GM12891 (cell line): ENCODE measurements around the gene RELCH.

Experiments
- PAX5 ChIP-seq: IDR thresholded peaks from 2 replicates; pipeline ENCODE4 v1.6.1; 2011; ENCODE audit warnings: low read length, moderate library complexity, mild to moderate bottlenecking; ENCODE audit not compliant: insufficient read depth, severe bottlenecking
- POLR2A ChIP-seq: IDR thresholded peaks from 2 replicates; pipeline ENCODE4 v1.6.1; 2011; ENCODE audit warnings: low read depth, low read length, control low read depth
- POLR2AphosphoS5 ChIP-seq: IDR thresholded peaks from 2 replicates; pipeline ENCODE4 v1.6.1; 2011; ENCODE audit warnings: low read depth, low read length, control low read depth
- TAF1 ChIP-seq: IDR thresholded peaks from 2 replicates; pipeline ENCODE4 v1.6.1; 2011; ENCODE audit warnings: low read depth, low read length, control low read depth

DNA sequence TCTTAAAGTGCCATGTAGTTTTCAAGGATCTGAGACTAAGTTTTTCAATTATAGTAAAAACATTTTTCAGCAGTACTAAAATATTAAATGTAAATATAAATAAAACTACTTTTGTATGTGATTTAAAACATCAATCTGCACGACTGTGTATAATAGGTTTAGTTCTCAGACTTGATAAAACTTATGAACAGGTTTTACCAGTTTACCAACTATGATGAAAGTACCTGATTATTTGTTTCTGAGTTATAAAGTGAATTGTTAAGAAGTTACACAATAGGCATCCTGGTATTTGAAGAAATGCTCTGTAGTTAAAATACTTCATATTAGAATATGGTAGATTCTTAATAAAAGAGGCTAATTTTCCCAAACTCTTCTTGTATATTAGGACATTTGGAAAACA lies 14.8 kb downstream of the RELCH start:
- TF ChIP-seq TAF1, result no peak
- no peak for TF ChIP-seq POLR2A
- no peak for TF ChIP-seq PAX5
- TF ChIP-seq POLR2AphosphoS5, result no peak
